GM12892 (cell line): ENCODE results near the gene ANGPTL8.

Experiments used
- DNase-seq: peaks from one replicate; pipeline ENCODE4 v3.0.0; 2011; ENCODE audit not compliant: insufficient read length
- FAIRE-seq: peaks from 2 replicates; lab custom pipeline; 2011; peaks lifted over from hg19 to GRCh38; lab: Jason Lieb, UNC
- POLR2A ChIP-seq: IDR thresholded peaks from 2 replicates; pipeline ENCODE4 v1.6.1; 2011; ENCODE audit warnings: low read depth, low read length, control low read depth
- POLR2AphosphoS5 ChIP-seq: IDR thresholded peaks from 2 replicates; pipeline ENCODE4 v1.6.1; 2011; ENCODE audit warnings: low read depth, low read length, control low read depth
- TAF1 ChIP-seq: IDR thresholded peaks from 2 replicates; pipeline ENCODE4 v1.6.1; 2011; ENCODE audit warnings: low read depth, mild to moderate bottlenecking, control low read depth, low read length, borderline replicate concordance

Gene ANGPTL8

GRCh38 chr19:11252665-11253355, 13.4 kb downstream of the ANGPTL8 start:
- no peak for TF ChIP-seq POLR2A
- TF ChIP-seq POLR2AphosphoS5: no peak
- no peak for TF ChIP-seq TAF1
- no peak for DNase-seq

DNA sequence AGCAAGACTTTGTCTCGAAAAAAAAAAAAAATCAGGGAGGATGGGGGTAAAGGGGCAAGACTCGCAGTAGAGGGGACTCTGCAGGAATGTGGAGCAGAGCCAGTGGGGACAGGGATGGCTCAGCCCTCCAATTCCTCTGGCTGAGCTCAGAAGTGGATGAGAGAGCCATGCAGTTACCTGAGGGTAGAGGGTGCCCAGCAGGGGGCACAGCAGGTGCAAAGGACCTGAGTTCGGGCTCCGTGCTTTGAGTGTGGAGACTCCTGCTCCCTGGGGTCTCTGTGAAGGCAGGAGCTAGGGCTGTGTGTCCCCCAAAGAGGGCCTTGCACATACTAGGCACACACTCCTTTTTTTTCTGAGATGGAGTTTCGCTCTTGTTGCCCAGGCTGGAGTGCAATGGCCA, 15.2 kb downstream of the ANGPTL8 start:
- DNase-seq (no peak), FAIRE-seq (no peak)
- TF ChIP-seq POLR2A (no peak), POLR2AphosphoS5 (no peak), TAF1 (no peak)

More at GRCh38 chr19:11252665-11253355, 13.4 kb downstream of the ANGPTL8 start:
- FAIRE-seq: no peak

GRCh38 chr19:11256189-11256588, 16.8 kb downstream of the ANGPTL8 start:
- DNase-seq: no peak
- TF ChIP-seq POLR2A (no peak), POLR2AphosphoS5 (no peak), TAF1 (no peak)
- no peak for FAIRE-seq

DNA sequence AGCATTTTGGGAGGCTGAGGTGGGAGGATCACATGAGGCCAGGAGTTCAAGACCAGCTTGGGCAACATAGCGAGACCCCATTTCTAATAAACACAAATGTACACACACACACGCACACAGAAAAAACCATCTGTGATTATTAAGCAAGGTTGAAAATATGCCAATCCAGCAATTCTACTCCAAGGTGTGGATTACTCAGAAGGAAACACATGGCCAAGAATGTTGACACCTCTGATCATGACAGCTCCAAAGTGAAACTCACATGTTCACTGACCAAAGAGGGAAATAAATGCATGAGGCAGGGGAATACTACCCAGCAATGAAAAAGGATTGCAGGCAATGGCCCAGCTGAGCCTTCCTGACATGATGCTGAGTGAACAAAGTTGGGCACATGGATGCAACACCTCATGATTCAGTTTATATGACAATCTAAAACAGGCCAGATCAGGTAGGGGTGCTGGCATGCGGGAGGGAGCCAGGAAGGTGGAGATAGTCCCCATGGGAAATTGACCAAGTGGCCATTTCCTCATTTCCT, 18.5 kb downstream of the ANGPTL8 start:
- TF ChIP-seq POLR2A (no peak), POLR2AphosphoS5 (no peak), TAF1 (no peak)
- DNase-seq (no peak), FAIRE-seq (no peak)

DNA sequence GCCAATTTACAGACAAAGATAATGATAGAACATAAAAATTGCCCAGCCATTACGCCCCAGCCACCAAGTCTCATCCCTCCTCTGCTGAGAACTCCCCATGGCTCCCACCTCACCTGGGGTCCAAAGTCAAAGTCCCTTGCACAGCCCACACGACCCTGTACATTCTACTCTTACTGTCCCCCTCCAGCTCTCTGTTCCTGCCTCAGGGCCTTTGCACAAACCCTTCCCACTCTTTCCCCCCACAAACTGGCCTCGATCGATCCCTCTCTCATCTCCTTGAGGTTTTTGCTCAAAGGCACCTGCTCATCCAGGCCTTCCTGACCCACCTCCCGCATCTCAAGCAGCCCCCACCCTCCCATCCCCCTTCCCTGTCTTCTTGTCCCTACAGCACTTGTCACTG, 21.6 kb downstream of the ANGPTL8 start:
- TF ChIP-seq POLR2A (no peak), TAF1 (no peak), POLR2AphosphoS5 (no peak)
- FAIRE-seq: no peak
- DNase-seq: no peak

- FAIRE-seq: no peak
- no peak for TF ChIP-seq POLR2A
- TF ChIP-seq POLR2AphosphoS5: no peak
- no peak for TF ChIP-seq TAF1
- DNase-seq: peak; percentile 9
These were observed 22.1 kb downstream of the ANGPTL8 start for GRCh38 chr19:11261431-11261970.

DNA sequence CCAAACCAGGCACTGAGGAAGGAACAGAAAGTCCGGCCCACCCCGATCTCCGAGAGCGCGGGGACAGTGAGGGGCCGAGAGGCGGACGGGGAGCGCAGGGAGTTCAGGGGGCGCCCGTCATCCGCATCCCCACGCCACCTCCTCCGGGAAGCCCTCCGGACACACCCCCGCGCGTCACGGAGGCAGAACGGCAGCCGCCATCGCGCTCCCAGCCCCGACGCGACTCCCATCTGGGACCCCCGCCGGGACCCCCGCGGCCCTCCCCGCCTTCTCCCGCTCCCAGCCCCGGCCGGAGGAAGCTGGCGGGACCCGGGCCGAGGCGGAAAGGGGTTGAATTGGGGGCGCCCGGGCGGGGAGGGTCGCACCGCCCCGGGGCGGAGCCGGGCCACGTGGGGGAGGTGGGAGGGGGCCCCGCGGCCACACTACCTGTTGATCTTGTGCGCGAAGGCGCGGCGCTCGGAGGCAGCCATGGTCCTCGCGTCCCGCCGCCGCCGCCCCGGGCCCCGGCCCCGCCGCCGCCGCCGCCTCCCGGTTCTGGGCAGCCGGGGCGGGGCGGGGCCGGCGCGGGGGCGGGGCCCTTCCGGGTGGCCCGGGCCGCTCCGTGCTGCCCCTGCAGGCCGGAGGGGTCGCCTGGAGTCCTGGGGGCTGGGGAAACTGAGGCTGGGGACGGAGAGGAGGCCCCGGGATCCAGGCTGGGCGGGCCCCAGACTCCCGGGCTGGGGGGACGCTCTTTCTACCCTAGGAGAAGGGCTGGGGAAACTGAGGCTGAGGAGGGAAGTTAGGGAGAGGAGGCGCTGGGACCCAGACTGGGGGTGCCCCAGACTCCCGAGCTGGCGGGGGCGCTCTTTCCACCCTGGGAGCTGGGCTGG, 22.8 kb downstream of the ANGPTL8 start, which contains the start of gene DOCK6:
Gene DOCK6 (minus strand): TSS at position 554 of the 869 bp plus-strand sequence. CDS start 84 bp downstream, at position 470.
- TF ChIP-seq POLR2A: no peak
- TF ChIP-seq TAF1: no peak
- TF ChIP-seq POLR2AphosphoS5: no peak
- FAIRE-seq: no peak
- DNase-seq: no peak

DNA sequence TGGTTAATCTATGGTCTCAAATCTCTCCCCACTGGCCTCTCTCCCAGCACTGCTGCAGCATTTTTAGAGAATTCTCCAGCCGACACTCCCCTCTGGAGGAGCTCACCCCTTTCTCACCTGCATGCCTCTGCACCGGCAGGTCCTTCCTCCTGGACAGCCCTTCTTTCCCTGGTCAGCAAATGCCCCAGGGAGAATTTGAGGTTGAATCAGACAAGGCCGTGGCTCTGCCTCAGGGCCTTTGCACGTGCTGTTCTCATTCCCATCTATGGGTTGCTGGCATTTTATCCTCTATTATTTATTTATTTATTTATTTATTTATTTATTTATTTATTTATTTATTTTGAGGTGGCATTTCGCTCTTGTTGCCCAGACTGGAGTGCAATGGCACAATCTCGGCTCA, 24.3 kb downstream of the ANGPTL8 start:
- DNase-seq (no peak), FAIRE-seq (no peak)
- TF ChIP-seq POLR2AphosphoS5 (no peak), TAF1 (no peak), POLR2A (no peak)

GRCh38 chr19:11264452-11265176, 25.2 kb downstream of the ANGPTL8 start:
- FAIRE-seq (peak; percentile 74), DNase-seq (no peak)
- TF ChIP-seq POLR2A: no peak
- TF ChIP-seq TAF1: no peak
- no peak for TF ChIP-seq POLR2AphosphoS5

- TF ChIP-seq TAF1: no peak
- no peak for TF ChIP-seq POLR2A
- no peak for TF ChIP-seq POLR2AphosphoS5
- DNase-seq: no peak
- no peak for FAIRE-seq
These were observed 25.9 kb downstream of the ANGPTL8 start for GRCh38 chr19:11265177-11265784.

DNA sequence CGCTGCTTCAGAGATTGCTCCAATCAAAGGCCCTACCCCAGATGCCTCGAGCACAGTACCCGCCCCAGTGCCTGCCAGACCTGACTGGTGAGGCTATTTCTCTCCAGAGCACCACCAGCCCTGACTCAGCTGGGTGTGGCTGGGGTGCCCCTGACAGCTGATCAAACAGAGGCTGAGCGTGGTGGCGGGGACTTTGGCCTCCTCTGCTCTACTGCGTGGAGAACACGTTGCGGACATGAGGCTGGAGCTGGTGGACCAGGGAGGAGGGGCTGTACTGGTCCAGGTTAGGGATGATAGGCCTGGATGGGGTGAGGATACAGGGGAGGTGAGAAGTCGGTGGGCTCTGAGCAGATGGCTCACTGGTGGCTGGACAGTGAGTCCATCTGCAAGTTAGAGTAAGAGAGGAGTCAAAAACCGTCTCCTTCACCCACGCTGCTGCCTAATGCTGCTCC, 26.4 kb downstream of the ANGPTL8 start:
- TF ChIP-seq POLR2A (no peak), TAF1 (no peak), POLR2AphosphoS5 (no peak)
- no peak for FAIRE-seq
- DNase-seq: no peak
